Cardiac muscle cell (in vitro differentiated cells and primary cell): ENCODE results near the gene C19orf12. TPM values are rescaled to one million over a fixed set of nuclear protein-coding genes. Genes with fewer than 3 reads are reported as not detected.

Experiments used
- DNase-seq, 2 donors: peaks; one replicate each; pipeline versions ENCODE4 v3.0.0 to v3.0.0-alpha.2; 2010 to 2017; ENCODE audit warnings: low read depth in 1 of 2, low spot score in 1 of 2
- H3K27ac ChIP-seq: fragments of 200-600 bp; sonication (generic); 2 replicates; pipeline ENCODE4 v1.5.1; 2016
- H3K27me3 ChIP-seq: fragments of 200-600 bp; sonication (generic); 2 replicates; pipeline ENCODE4 v1.6.0; 2016; ENCODE audit warnings: control low read depth
- H3K36me3 ChIP-seq: fragments of 200-600 bp; sonication (generic); 2 replicates; pipeline ENCODE4 v1.5.1; 2016; ENCODE audit warnings: control low read depth
- H3K4me1 ChIP-seq: fragments of 200-600 bp; sonication (generic); 2 replicates; pipeline ENCODE4 v1.8.1; 2017; ENCODE audit warnings: low read depth, mild to moderate bottlenecking, mixed run types
- H3K4me3 ChIP-seq: fragments of 200-600 bp; sonication (generic); 2 replicates; pipeline ENCODE4 v1.5.1; 2016; ENCODE audit warnings: mild to moderate bottlenecking
- H3K9me3 ChIP-seq: fragments of 200-600 bp; sonication (generic); 2 replicates; pipeline ENCODE4 v1.5.1; 2017; ENCODE audit warnings: low read depth, mild to moderate bottlenecking, control low read depth
- CTCF ChIP-seq: IDR thresholded peaks from 2 replicates; pipeline ENCODE4 v1.5.1; 2012; ENCODE audit warnings: low read depth, mild to moderate bottlenecking, low read length
- polyA plus RNA-seq: library from polyadenylated mRNA; unstranded; fragments of >200 nt; fragmentation: Nextera tagmentation; extraction: Ambion mirVana; gene quantifications from 2 replicates; pipeline ENCODE4 v1.2.1, GENCODE V29; 2016
- total RNA-seq: library from RNA; depleted of rRNA; stranded (reverse); fragments of >200 nt; gene quantifications from 2 replicates; pipeline ENCODE4 v1.2.3, GENCODE V29; 2016

The C19orf12 gene
- total and polyA plus RNA-seq, 2 experiments from 2014 or later, result 46.2 to 54.7 TPM

- H3K27ac ChIP-seq, result no peak overlapping the region
These were observed 20.1 kb downstream of the C19orf12 start for GRCh38 chr19:29694669-29695627.

GRCh38 chr19:29694161-29694560, 20.9 kb downstream of the C19orf12 start:
- no peak for TF ChIP-seq CTCF
- Histone ChIP-seq H3K36me3 (no peaks in the 10 kb centered on the region), H3K27me3 (no peaks in the 10 kb centered on the region), H3K27ac (no peak overlapping the region), H3K9me3 (no peaks in the 10 kb centered on the region), H3K4me3 (no peak overlapping the region), H3K4me1 (no peaks in the 10 kb centered on the region)
- DNase-seq, result no peak

More at GRCh38 chr19:29694669-29695627, 20.1 kb downstream of the C19orf12 start:
- no peaks in the 10 kb centered on the region for H3K36me3 ChIP-seq
- no peaks in the 10 kb centered on the region for H3K27me3 ChIP-seq
- no peaks in the 10 kb centered on the region for H3K9me3 ChIP-seq
- no peaks in the 10 kb centered on the region for H3K4me1 ChIP-seq
- DNase-seq, result peak; percentile 83 to 84
- TF ChIP-seq CTCF, result peak; percentile 94
- H3K4me3 ChIP-seq, result no peak overlapping the region

- H3K4me3 ChIP-seq, result no peak overlapping the region
- DNase-seq, result peak in 1 of 2 donors; percentile 54
- H3K27ac ChIP-seq, result no peak overlapping the region
These were observed 24.2 kb downstream of the C19orf12 start for GRCh38 chr19:29690842-29691241.

GRCh38 chr19:29687897-29688728, 26.9 kb downstream of the C19orf12 start:
- Histone ChIP-seq H3K27me3 (no peaks in the 10 kb centered on the region), H3K36me3 (no peaks in the 10 kb centered on the region), H3K9me3 (no peaks in the 10 kb centered on the region), H3K27ac (no peak overlapping the region), H3K4me3 (no peak overlapping the region), H3K4me1 (no peaks in the 10 kb centered on the region)
- peak in 1 of 2 donors; percentile 73 for DNase-seq
- no peak for TF ChIP-seq CTCF

More at GRCh38 chr19:29690842-29691241, 24.2 kb downstream of the C19orf12 start:
- peak; percentile 36 for TF ChIP-seq CTCF
- Histone ChIP-seq H3K9me3 (no peaks in the 10 kb centered on the region), H3K4me1 (no peaks in the 10 kb centered on the region), H3K36me3 (no peaks in the 10 kb centered on the region), H3K27me3 (no peaks in the 10 kb centered on the region)

- H3K27me3 ChIP-seq, result no peaks in the 10 kb centered on the region
- no peak for TF ChIP-seq CTCF
- no peaks in the 10 kb centered on the region for H3K4me1 ChIP-seq
- no peak overlapping the region for H3K4me3 ChIP-seq
- no peaks in the 10 kb centered on the region for H3K9me3 ChIP-seq
- DNase-seq, result peak in 1 of 2 donors; percentile 98
- H3K27ac ChIP-seq, result no peak overlapping the region
- H3K36me3 ChIP-seq, result no peaks in the 10 kb centered on the region
These were observed 27.7 kb downstream of the C19orf12 start for GRCh38 chr19:29687244-29687896.
